Stimulated activated CD8-positive, alpha-beta memory T cell treated with anti-CD3 and anti-CD28 coated beads, Interleukin-7, amount 100 ng/mL, for 1 hour (primary cell): Measurements from ENCODE around the gene MRTFA.

ENCODE experiments used
- DNase-seq, 2 donors: peaks; one replicate each; pipeline ENCODE4 v3.0.0-alpha.2; 2020; ENCODE audit warnings: low read depth in 2 of 2

Gene MRTFA

GRCh38 chr22:40491990-40492631 lies 144.4 kb downstream of the MRTFA start:
- DNase-seq: no peak

GRCh38 chr22:40487663-40488249 lies 148.8 kb downstream of the MRTFA start:
- DNase-seq: no peak

GRCh38 chr22:40486962-40487602 lies 149.4 kb downstream of the MRTFA start:
- DNase-seq: no peak

GRCh38 chr22:40485813-40486667 lies 150.5 kb downstream of the MRTFA start:
- no peak for DNase-seq

- no peak for DNase-seq
Observed at GRCh38 chr22:40484906-40485669, 151.4 kb downstream of the MRTFA start.

- no peak for DNase-seq
Observed at GRCh38 chr22:40482886-40483285, 153.6 kb downstream of the MRTFA start.

- DNase-seq: no peak
Observed at GRCh38 chr22:40482391-40482790, 154.1 kb downstream of the MRTFA start.

- DNase-seq: no peak
Observed at GRCh38 chr22:40480996-40481395, 155.5 kb downstream of the MRTFA start.

- no peak for DNase-seq
Observed at GRCh38 chr22:40479887-40480538, 156.5 kb downstream of the MRTFA start.

GRCh38 chr22:40479126-40479800 lies 157.3 kb downstream of the MRTFA start:
- DNase-seq: no peak

- no peak for DNase-seq
Observed at GRCh38 chr22:40478338-40479125, 158.0 kb downstream of the MRTFA start.

GRCh38 chr22:40477683-40478337 lies 158.7 kb downstream of the MRTFA start:
- DNase-seq: no peak

- no peak for DNase-seq
Observed at GRCh38 chr22:40476341-40476740, 160.2 kb downstream of the MRTFA start.

GRCh38 chr22:40473703-40474102 lies 162.8 kb downstream of the MRTFA start:
- no peak for DNase-seq

- no peak for DNase-seq
Observed at GRCh38 chr22:40472579-40472978, 163.9 kb downstream of the MRTFA start.

- no peak for DNase-seq
Observed at GRCh38 chr22:40472051-40472450, 164.5 kb downstream of the MRTFA start.

GRCh38 chr22:40469181-40469580 lies 167.3 kb downstream of the MRTFA start:
- DNase-seq: no peak

- no peak for DNase-seq
Observed at GRCh38 chr22:40468616-40469015, 167.9 kb downstream of the MRTFA start.

- no peak for DNase-seq
Observed at GRCh38 chr22:40466976-40467375, 169.5 kb downstream of the MRTFA start.
